SK-N-SH treated with all-trans-retinoic acid at 6 μM for 48 hours (cell line): Measurements from ENCODE around the gene SYNDIG1L.

Experiments used
- ATAC-seq: fragments of 200-7000 bp; cut with Tn5 transposase; 3 replicates; pipeline ENCODE4 v1.9.1; 2020; ENCODE audit warnings: mild to moderate bottlenecking, moderate library complexity
- ARNTL ChIP-seq: fragments of 450-650 bp; formaldehyde crosslinking; IDR thresholded peaks from 2 replicates; pipeline ENCODE4 v1.5.0; 2020; ENCODE audit warnings: low read depth, mild to moderate bottlenecking, moderate library complexity, borderline replicate concordance
- BACH2 ChIP-seq: fragments of 250-450 bp; sonication (Bioruptor Pico); IDR thresholded peaks from 2 replicates; pipeline ENCODE4 v1.9.0; 2021; ENCODE audit warnings: mild to moderate bottlenecking, borderline replicate concordance
- CREB5 ChIP-seq: fragments of 250-450 bp; sonication (Bioruptor Pico); IDR thresholded peaks from 2 replicates; pipeline ENCODE4 v1.5.1; 2020; ENCODE audit warnings: low read depth, mild to moderate bottlenecking, moderate library complexity
- CSDC2 ChIP-seq: fragments of 250-450 bp; sonication (Bioruptor Pico); IDR thresholded peaks from 2 replicates; pipeline ENCODE4 v1.5.0; 2020; ENCODE audit warnings: mild to moderate bottlenecking, moderate library complexity
- CSRNP3 ChIP-seq: fragments of 250-450 bp; sonication (Bioruptor Pico); IDR thresholded peaks from 2 replicates; pipeline ENCODE4 v1.5.1; 2021; ENCODE audit warnings: mild to moderate bottlenecking, moderate library complexity
- ESRRG ChIP-seq: fragments of 250-450 bp; sonication (Bioruptor Pico); IDR thresholded peaks from 2 replicates; pipeline ENCODE4 v1.6.1; 2021; ENCODE audit warnings: mild to moderate bottlenecking
- GLIS3 ChIP-seq: fragments of 250-450 bp; sonication (Bioruptor Pico); IDR thresholded peaks from 2 replicates; pipeline ENCODE4 v1.5.0; 2020; ENCODE audit warnings: mild to moderate bottlenecking, moderate library complexity
- OSR1 ChIP-seq: fragments of 250-450 bp; sonication (Bioruptor Pico); IDR thresholded peaks from 2 replicates; pipeline ENCODE4 v1.8.0; 2022; ENCODE audit warnings: moderate library complexity, mild to moderate bottlenecking, inconsistent platforms
- PATZ1 ChIP-seq: fragments of 250-450 bp; sonication (Bioruptor Pico); IDR thresholded peaks from 2 replicates; pipeline ENCODE4 v1.8.0; 2020; ENCODE audit warnings: mild to moderate bottlenecking, moderate library complexity, borderline replicate concordance
- POU6F1 ChIP-seq: fragments of 250-450 bp; sonication (Bioruptor Pico); IDR thresholded peaks from 2 replicates; pipeline ENCODE4 v1.8.0; 2021; ENCODE audit warnings: low read depth, mild to moderate bottlenecking, moderate library complexity, borderline replicate concordance
- PPARA ChIP-seq: fragments of 250-450 bp; sonication (Bioruptor Pico); IDR thresholded peaks from 2 replicates; pipeline ENCODE4 v1.5.0; 2020; ENCODE audit warnings: mild to moderate bottlenecking, borderline replicate concordance
- TCF4 ChIP-seq: fragments of 250-450 bp; sonication (Bioruptor Pico); IDR thresholded peaks from 2 replicates; pipeline ENCODE4 v1.8.0; 2021; ENCODE audit warnings: mild to moderate bottlenecking, moderate library complexity, borderline replicate concordance
- TOX ChIP-seq: fragments of 250-450 bp; sonication (Bioruptor Pico); IDR thresholded peaks from 2 replicates; pipeline ENCODE4 v1.8.0; 2021; ENCODE audit warnings: mild to moderate bottlenecking, moderate library complexity, borderline replicate concordance
- ZC3H10 ChIP-seq: fragments of 250-450 bp; sonication (Bioruptor Pico); IDR thresholded peaks from 2 replicates; pipeline ENCODE4 v1.5.1; 2021; ENCODE audit warnings: mild to moderate bottlenecking, moderate library complexity
- ZFP3 ChIP-seq: fragments of 250-450 bp; sonication (Bioruptor Pico); IDR thresholded peaks from 2 replicates; pipeline ENCODE4 v1.5.0; 2020; ENCODE audit warnings: mild to moderate bottlenecking, moderate library complexity
- ZFP30 ChIP-seq: fragments of 450-650 bp; formaldehyde crosslinking; IDR thresholded peaks from 2 replicates; pipeline ENCODE4 v1.5.0; 2022; ENCODE audit warnings: mild to moderate bottlenecking, moderate library complexity
- ZNF565 ChIP-seq: fragments of 450-650 bp; formaldehyde crosslinking; conservative IDR thresholded peaks from 2 replicates; pipeline ENCODE4 v1.5.0; 2020; ENCODE audit warnings: low read depth, mild to moderate bottlenecking, moderate library complexity
- ZNF70 ChIP-seq: fragments of 450-650 bp; formaldehyde crosslinking; IDR thresholded peaks from 2 replicates; pipeline ENCODE4 v1.5.0; 2020; ENCODE audit warnings: mild to moderate bottlenecking, moderate library complexity
- ZNF8 ChIP-seq: fragments of 450-650 bp; formaldehyde crosslinking; IDR thresholded peaks from 2 replicates; pipeline ENCODE4 v1.5.0; 2020; ENCODE audit warnings: mild to moderate bottlenecking, moderate library complexity

The SYNDIG1L gene

GRCh38 chr14:74438351-74438915 lies 12.4 kb upstream of the SYNDIG1L start:
- no peak for TF ChIP-seq BACH2 (CRISPR knock-in tag)
- no peak for TF ChIP-seq ZNF70
- TF ChIP-seq ZC3H10: no peak
- TF ChIP-seq ZNF565 (CRISPR knock-in tag): no peak
- no peak for TF ChIP-seq CREB5
- TF ChIP-seq POU6F1 (CRISPR knock-in tag): no peak
- no peak for TF ChIP-seq CSRNP3 (CRISPR knock-in tag)
- TF ChIP-seq PATZ1 (CRISPR knock-in tag): no peak
- no peak for TF ChIP-seq TOX (CRISPR knock-in tag)
- ATAC-seq: no peak

- ATAC-seq: no peak
- TF ChIP-seq TCF4 (CRISPR knock-in tag) (no peak), CSDC2 (CRISPR knock-in tag) (0 out of 2 replicates have a peak, but pooled peaks have one; percentile 53), ZFP30 (no peak)
- TF ChIP-seq, all 23 proteins: peak for 1
Observed at GRCh38 chr14:74437496-74438053, 11.6 kb upstream of the SYNDIG1L start.

- no peak for TF ChIP-seq POU6F1 (CRISPR knock-in tag)
- no peak for TF ChIP-seq ZNF8 (CRISPR knock-in tag)
- TF ChIP-seq ZFP3 (CRISPR knock-in tag): no peak
- no peak for TF ChIP-seq OSR1
- no peak for TF ChIP-seq ESRRG (CRISPR knock-in tag)
- no peak for TF ChIP-seq ZNF70
- TF ChIP-seq ZC3H10: no peak
- no peak for TF ChIP-seq CREB5
- TF ChIP-seq ARNTL (CRISPR knock-in tag): no peak
- no peak for TF ChIP-seq TOX (CRISPR knock-in tag)
- TF ChIP-seq GLIS3: no peak
- no peak for ATAC-seq
Observed at GRCh38 chr14:74434294-74434693, 8.3 kb upstream of the SYNDIG1L start.

- no peak for ATAC-seq
Observed at GRCh38 chr14:74429991-74430390, 4.0 kb upstream of the SYNDIG1L start.

More at GRCh38 chr14:74429991-74430390, 4.0 kb upstream of the SYNDIG1L start:
- TF ChIP-seq CSDC2 (CRISPR knock-in tag) (no peak), PPARA (CRISPR knock-in tag) (no peak), OSR1 (no peak), ZFP3 (CRISPR knock-in tag) (no peak), ZFP30 (no peak), ESRRG (CRISPR knock-in tag) (no peak), BACH2 (CRISPR knock-in tag) (no peak), CREB5 (no peak), POU6F1 (CRISPR knock-in tag) (no peak), ZNF8 (CRISPR knock-in tag) (no peak)
- TF ChIP-seq, all 23 proteins: peak for 0
